HG03175 (cell line): ENCODE data around the gene PGA3.
"Not testable (repeated sequence)": the region's sequence is repeated elsewhere in the genome, so short reads cannot be mapped to it uniquely, and the experiment has no call there.

Source experiments
- ATAC-seq: cut with Tn5 transposase; IDR thresholded peaks from one replicate; pipeline ENCODE4 v1.9.1; 2021; ENCODE audit warnings: mild to moderate bottlenecking, moderate library complexity; ENCODE audit not compliant: unreplicated experiment

PGA3 gene

GRCh38 chr11:61248071-61248470 is 44.8 kb downstream of the PGA3 start:
- not testable (repeated sequence) for ATAC-seq

GRCh38 chr11:61249201-61249600 is 45.9 kb downstream of the PGA3 start:
- not testable (repeated sequence) for ATAC-seq

DNA sequence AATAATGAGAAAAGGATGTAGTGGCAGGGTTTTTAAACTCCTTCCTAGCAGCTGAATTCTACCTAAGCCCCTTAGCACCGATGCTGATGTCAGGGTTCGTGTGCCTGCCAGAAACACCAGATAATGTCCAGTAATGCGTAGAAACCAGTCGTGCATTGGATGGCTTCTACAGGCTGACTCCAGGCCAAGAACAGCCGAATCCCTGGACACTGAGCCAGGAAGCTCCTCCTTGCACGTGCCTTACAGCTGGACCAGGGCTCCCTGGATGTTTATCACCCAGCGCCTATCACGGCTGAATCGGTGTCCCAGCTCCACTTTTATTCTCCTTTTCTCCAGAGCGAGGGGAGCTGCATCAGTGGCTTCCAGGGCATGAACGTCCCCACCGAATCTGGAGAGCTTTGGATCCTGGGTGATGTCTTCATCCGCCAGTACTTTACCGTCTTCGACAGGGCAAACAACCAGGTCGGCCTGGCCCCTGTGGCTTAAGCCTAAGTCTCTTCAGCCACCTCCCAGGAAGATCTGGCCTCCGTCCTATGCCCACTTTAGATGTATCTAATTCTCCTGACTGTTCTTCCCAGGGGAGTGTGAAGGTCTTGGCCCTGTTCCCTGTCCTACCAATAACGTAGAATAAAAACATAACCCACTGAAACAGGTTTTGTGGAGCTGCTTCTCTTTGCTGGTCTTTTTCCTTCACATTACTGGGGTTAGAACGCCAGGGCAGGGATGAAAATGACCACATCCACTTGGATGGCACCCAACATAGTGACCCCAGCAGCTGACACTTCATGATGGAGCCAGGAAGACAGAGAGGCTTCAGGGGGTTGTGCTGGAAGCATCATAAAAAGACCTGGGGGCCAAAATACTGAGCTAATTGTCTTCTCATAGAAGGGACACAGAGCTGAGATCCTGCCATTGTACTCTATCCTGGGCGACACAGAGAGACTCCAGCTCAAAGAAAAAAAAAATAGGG is 47.8 kb downstream of the PGA3 start:
- ATAC-seq, result not testable (repeated sequence)

- not testable (repeated sequence) for ATAC-seq
These were observed 49.0 kb downstream of the PGA3 start for GRCh38 chr11:61252332-61252731.

GRCh38 chr11:61254403-61255025 is 51.2 kb downstream of the PGA3 start:
- ATAC-seq, result peak; percentile 77

DNA sequence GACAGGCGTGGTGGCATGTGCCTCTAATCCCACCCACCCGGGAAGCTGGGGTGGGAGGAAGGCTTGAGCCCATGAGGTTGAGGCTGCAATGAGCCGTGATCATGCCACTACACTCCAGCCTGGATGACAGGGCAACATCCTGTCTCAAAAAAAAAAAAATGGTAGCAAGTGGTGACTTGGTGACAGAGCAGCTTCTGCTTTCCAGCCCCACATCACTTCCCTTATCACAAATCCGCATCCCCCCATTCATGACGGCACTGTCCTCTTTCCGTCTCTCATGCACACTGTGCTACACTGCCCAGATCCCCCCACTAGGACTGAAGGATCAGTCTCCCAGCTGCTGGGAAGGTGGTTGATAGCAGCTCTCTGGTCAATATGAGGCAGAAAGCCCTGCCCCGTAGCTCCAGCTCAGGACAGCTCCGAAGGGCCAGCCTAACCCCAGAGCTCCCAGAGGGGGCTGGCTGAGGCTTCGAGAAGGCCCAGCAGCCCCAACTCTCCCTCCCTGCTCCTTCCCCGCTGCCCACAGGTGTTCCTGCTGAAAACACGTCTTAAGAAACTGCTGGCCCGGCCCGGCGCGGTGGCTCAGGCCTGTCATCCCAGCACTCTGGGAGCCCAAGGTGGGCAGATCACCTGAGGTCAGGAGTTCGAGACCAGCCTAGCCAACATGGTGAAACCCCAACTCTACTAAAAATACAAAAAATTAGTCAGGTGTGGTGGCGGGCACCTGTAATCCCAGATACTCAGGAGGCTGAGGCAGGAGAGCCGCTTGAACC is 53.6 kb downstream of the PGA3 start:
- ATAC-seq, result no peak

DNA sequence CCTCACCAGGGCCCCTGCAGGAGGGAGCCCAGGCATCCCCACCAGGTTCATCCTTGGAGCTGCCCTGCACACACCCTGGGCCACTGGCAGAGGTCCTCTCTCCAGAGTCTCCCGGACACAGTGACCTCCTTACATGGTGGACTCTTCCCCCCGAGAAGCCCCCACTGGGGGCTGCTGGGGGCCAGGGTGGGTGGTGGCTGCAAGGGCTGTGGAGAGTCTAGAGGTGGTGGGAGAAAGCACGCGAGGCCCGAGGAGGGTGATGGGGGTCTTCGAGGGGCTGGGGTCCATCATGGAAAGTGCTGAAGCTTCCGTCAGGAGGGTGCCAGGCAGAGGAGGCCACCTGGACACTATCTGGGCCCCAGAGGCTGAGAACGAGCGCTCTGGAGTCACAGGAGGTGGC is 55.2 kb downstream of the PGA3 start:
- ATAC-seq, result no peak

GRCh38 chr11:61259363-61259762 is 56.0 kb downstream of the PGA3 start:
- no peak for ATAC-seq
